HG02938 (cell line): ENCODE measurements around the gene HOXC10.

Experiments used
- ATAC-seq: cut with Tn5 transposase; IDR thresholded peaks from one replicate; pipeline ENCODE4 v1.9.1; 2021; ENCODE audit warnings: mild to moderate bottlenecking, moderate library complexity; ENCODE audit not compliant: unreplicated experiment

The HOXC10 gene

DNA sequence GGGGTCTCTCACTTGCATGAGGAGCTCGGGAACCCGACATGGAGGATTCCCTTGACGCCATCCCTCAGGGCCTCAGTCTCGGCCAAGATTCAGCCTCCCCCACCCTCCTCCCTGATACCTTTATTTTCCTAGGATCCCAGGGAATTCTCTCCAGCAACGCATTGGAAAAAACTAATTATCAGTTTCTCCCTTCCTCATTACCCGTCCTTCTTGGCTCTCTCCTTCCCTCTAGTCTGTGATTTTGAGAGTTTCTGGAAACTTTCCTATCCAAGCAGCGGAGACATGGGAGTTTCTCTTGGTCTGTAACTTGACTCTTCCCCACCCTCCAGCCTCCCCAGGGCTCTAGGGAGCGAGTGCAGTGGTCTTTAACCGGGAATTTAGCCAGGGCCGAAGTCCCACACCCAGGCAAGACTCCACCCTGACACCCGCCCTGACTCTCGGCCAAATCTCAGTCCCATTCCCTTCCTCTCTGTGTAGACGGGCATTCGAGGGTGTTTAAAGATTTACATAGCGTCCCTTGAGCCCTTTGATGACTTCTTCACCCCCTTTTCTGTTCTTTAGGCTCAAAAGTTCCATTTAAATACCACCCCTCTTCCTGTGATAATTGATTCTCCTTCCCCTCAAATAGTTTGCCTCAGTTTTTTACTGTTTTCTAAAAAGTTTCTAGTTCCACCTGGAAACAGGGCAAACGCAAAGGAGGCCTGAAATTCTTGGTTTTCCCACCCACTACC is 54.6 kb downstream of the HOXC10 start:
- no peak for ATAC-seq
